Left cardiac atrium (tissue), 4 donors: Measurements from ENCODE around the gene LRRC70. TPM values are rescaled to one million over a fixed set of nuclear protein-coding genes. Genes with fewer than 3 reads are reported as not detected.
"Not testable (repeated sequence)": the region's sequence is repeated elsewhere in the genome, so short reads cannot be mapped to it uniquely, and the experiment has no call there.

Source experiments
- ATAC-seq, 2 donors: fragments of 200-7000 bp; cut with Tn5 transposase; one replicate each; pipeline ENCODE4 v1.9.1; 2020; ENCODE audit warnings: mild to moderate bottlenecking in 2 of 2, moderate library complexity in 2 of 2
- DNase-seq: peaks from one replicate; pipeline ENCODE4 v3.0.0-alpha.2; 2020
- intact Hi-C, 2 donors: fragments of 100-400 bp; cut with DNase I; formaldehyde crosslinking; loops; one replicate each; pipeline versions ENCODE4 v1.14.1 to v1.15.1; 2022 to 2023
- total RNA-seq, 2 donors: library from RNA; stranded (reverse); fragmentation: NEBNext Ultra II Directional; extraction: Animal tissue kit (Norgen Biotek cat#: 25700); gene quantifications; one replicate each; pipeline ENCODE4 v1.2.1, GENCODE V29; 2021
- donor health status: DM: no; HTN: yes; CAD: no.
- donor health status: DM: no; HTN: yes; CAD: no; lungs with severe emphysema.
- donor health status: DM: yes; HTN: yes; CAD: no.
- donor health status: Dilated cardiomyopathy.

The LRRC70 gene
- total RNA-seq, 2 donors from 2014 or later = 2.0 to 2.2 TPM

DNA sequence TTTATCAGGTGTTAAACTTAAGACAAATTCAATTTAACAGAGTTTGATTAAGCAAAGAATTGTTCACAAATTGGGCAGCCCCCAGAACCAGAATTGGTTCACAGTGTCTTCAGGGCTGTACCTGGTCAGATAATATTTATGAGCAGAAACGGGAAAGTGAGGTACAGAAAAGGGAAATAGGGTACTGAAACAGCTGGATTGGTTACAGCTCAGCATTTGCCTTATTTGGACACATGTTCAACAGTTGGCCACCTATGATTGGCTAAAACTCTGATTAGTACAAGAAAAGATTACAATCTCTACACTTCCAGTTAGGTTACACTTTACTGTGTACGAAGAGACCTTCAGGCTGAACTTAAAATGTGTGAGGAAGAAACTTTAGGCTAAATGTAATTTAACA, 18.7 kb downstream of the LRRC70 start:
- intact Hi-C loops = no loop called here
- DNase-seq = no peak

DNA sequence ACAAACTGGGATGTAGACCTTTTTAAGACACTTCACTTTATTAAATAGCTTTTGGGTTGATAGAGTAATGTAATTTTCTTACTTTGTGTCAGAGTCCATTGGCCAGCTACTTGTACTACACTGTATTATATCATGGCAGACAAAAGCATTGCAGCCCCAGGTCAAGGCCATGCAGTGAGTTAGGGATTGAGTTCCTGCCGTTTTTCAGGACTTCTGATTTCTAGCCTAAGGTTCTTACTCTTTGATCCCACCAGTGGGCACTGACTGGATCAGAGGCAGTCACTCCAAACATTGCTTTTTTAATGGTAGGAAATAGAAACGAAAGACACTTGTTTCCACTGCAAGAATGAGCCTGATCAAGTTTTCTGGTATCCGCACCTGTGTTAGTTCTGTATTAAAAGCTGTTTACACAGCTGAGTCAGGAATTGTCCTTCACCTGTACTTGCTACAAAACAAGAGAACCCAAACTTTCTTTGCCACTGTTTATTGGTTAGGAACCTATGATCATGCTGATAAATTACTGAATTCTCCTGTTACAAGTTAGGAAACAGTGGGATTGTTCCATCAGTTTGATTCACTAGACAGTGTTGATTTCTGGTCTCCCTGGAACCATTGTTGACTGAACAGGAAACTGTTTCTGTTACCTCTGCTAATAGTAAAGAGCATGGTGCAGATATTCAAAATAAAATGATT, 22.1 kb downstream of the LRRC70 start:
- DNase-seq = no peak
- intact Hi-C loops = no loop called here
- ATAC-seq = no peak

More for the DNA sequence above, 18.7 kb downstream of the LRRC70 start:
- ATAC-seq = no peak

DNA sequence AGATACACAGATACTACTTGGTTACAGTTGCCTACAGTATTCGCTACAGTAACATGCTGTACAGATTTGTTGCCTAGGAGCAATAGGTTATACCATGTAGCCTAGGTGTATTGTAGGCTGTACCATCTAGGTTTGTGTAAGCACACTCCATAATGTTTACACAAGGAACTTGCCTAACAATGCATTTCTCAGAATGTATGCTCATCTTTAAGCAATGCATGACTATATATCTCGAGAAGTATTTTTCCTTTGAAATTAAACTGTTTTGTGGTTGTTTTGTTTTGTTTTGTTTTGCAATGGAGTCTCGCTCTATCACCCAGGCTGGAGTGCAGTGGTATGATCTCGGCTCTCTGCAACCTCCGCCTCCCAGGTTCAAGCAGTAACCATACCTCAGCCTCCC, 25.3 kb downstream of the LRRC70 start:
- ATAC-seq = no peak
- DNase-seq = no peak
- intact Hi-C loops = no loop called here

DNA sequence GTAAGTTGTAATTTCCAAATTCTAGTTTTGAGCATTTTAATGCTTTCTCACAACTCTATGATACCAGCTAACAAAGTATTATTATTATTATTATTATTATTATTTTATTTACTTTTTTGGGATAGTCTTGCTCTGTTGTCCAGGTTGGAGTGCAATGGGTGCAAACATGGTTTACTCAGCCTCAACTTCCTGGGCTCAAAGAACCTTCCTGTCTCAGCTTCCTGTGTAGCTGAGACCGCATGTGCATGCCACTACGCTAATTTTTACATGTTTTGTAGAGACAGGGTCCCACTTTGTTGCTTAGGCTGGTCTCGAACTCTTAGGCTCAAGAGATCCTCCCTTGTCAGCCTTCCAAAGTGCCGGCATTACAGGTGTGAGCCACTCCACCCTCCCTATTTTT, 27.0 kb downstream of the LRRC70 start:
- ATAC-seq (no peak), DNase-seq (no peak)
- intact Hi-C loops = no loop called here

DNA sequence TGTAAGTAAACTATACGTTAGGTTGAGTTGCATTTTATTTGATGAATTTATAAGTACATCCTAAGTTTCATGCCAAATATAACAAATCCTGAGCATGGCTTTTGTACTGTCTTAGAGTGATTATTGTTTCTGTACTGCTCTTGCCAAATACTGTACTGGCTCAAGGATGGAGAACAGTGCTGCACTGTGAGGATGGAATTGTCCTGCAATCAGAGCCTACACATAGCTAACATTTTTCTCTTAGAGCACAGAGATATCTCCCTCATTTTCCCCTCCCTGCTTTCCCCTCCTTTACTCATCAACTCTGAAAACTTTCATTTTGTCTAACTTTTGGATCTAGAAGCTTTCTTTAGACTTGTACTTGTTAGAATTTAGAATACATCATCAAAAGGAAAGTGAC, 28.3 kb downstream of the LRRC70 start:
- intact Hi-C loops = no loop called here
- ATAC-seq (peak; percentile 65 to 76), DNase-seq (no peak)

DNA sequence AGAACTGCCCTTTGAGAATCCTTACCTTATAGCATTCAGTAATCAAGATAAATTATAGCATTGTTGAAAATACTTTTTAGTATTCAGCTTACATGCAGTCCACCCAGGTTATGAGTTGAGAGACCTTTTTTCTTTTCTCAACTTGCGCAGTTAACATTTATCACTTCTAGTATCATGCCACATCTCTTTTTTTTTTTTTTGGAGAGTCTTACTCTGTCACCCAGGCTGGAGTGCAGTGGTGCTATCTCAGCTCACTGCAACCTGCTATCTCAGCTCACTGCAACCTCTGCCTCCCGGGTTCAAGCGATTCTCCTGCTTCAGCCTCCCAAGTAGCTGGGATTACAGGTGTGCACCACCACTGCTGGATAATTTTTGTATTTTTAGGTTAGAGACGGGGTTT, 29.0 kb downstream of the LRRC70 start:
- no peak for ATAC-seq

DNA sequence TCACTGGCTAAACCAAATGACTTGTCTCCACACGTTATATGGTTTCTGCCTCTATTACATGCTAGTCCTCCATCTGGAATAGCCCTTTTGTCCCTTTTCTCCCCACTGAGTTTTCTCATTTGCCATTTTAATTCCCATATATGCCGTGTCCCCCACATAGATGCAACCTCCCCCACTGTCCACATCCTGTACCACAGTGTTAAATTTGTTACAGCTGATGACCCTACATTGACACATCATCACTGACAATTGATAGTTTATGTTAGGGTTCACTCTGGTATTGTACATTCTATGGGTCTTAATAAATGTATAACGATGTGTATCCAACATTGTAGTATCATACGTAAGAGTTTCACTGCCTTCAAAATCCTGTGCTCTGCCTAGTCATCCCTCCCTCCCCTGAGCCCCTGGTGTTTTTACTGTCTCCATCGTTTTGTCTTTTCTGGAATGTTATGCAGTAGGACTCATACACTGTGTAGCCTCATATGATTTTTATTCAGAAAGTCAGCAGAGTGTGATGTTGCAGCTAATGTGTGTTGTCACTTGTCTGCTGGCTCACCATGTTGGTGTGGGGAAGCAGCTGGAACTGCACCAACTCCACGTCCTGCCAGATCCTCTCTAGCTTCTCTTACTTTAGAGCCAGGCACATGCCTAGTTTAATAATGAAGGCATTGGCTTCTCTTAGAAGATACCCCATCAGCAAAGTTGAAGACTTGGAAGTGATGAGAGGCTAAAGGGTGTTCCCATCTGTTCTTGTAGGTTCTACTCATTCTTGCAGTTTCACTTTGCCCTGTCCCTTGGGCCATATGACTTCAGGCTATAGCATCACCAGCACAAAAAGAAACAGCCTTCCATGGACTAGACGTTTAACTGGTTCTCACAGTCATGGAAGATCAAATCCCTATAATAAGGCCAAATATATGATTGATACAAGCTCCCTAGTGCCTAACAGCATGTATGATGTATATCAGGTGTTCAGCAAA, 30.2 kb downstream of the LRRC70 start:
- intact Hi-C loops = no loop called here
- DNase-seq (peak; percentile 25), ATAC-seq (peak; percentile 53 to 57)

More for the DNA sequence above, 29.0 kb downstream of the LRRC70 start:
- DNase-seq = no peak
- intact Hi-C loops = no loop called here

DNA sequence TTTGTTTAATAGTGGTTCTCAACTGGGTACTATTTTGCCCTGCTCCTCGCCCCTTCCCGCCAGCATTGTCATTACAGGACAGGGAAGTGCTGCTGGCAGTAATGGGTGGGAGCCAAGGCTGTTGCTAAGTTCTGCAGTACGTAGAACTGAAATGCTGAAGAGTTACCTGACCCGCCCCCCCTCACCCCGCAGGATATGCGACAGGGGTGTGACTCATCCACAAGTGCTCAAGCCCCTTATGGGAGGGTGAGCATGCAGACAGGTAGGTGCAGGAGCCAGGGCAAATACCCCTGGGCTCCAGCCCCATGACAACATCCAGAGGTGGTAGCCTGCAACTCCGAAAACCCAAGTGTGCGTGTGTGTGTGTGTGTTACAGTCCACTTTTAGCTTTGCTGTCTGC, 35.7 kb downstream of the LRRC70 start:
- intact Hi-C loops = no loop called here
- ATAC-seq (no peak), DNase-seq (no peak)

DNA sequence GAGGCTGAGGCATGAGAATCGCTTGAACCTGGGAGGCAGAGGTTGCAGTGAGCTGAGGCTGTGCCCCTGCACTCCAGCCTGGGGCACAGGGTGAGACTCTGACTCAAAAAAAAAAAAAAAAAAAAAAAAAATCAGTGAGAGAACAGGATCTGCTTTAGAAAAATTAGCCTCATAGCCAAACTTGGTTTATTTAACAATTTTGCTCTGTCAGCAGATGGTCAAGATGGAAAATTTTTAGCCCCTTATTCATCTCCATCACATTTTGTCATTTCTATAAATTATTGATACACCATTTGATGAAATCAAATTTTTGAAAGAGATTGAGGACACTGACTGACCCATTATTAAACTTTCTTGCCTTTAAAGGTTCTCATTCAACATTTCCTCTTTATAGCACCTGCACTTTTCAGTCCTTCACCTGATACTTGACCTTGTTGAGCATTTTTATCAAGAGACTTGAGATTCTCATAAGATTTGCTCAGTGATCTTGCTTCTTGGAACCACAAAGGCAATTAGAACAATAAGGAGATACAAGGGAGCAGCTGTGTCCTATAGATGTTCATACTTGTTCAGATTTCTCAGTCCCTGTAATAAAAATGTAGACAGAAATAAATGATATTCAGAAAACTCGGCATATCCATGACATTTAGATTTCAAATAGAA, 38.1 kb downstream of the LRRC70 start:
- intact Hi-C loops = no loop called here
- ATAC-seq = no peak
- DNase-seq = no peak

DNA sequence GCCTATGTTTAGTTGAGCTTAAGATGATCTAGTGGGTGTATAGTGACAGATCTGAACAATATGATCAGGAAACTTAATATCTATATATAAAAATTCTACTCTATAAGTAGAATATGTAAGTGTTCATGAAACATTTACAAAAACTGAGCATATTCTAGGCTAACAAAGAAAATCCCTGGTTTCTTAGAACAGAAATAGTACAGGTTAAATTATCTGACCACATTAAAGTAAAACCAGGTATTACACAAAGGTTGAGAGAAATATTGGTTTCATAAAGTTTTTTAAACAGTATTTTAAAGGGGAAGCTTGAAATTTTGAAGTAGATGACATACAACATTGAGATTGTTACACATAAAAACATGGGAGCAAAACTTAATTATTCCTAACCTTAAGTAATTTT, 39.3 kb downstream of the LRRC70 start:
- intact Hi-C loops = no loop called here
- ATAC-seq (no peak), DNase-seq (no peak)

DNA sequence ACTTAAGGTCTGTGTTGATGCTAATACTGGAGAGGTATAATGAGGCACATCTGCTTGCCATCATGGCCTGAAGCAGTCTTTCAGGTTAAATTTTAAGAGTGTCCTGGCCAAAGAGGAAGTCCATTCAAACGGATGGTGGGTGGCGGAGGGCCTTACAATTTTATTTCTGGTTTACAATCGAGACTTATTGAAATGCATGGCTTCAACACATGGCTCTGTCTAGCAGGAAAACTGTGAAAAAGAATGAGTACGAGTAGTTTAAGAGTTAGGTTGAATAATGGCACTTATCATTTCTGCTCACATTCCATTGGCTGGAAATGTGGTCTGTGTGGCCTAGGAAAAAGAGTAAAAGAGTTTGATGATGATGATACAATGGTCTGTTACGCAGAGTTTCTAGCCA, 42.1 kb downstream of the LRRC70 start:
- DNase-seq (no peak), ATAC-seq (no peak)
- intact Hi-C loops = no loop called here

DNA sequence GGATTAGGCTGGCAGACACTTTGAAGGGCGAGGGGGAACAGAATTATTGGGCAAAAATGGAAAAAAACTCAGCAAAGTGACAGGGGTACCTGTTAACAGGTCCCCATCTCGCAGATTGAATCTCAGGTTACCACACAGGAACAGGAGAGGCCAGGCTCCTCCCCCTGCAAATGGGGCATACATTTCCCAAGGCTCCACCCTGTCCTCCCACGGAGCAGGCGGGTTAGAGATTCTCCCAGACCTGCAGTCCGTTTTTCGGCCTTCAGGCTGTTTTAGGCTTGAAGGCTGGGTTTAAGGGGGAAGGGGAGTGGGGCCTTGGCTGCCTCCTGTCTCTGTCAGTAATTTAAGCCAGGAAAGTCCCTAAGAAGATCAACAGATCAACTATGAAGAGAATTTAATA, 42.7 kb downstream of the LRRC70 start:
- intact Hi-C loops = no loop called here
- DNase-seq = no peak
- ATAC-seq = no peak

DNA sequence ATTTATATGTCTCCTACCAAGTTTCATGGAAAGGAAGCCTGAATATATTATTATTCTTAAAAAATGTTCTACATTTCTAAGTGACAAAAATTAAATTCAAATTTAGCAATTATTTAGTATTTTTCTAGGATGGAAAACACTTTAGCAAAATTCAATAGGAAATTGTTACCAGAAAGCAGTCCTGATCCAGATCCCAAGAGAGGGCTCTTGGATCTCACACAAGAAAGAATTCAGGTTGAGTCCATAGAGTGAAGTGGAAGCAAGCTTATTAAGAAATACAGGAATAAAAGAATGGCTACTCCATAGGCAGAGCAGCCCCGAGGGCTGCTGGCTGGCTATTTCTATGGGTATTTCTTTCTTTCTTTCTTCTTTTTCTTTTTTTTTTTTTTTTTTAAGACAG, 44.7 kb downstream of the LRRC70 start:
- ATAC-seq = no peak
- intact Hi-C loops = no loop called here
- DNase-seq = no peak

DNA sequence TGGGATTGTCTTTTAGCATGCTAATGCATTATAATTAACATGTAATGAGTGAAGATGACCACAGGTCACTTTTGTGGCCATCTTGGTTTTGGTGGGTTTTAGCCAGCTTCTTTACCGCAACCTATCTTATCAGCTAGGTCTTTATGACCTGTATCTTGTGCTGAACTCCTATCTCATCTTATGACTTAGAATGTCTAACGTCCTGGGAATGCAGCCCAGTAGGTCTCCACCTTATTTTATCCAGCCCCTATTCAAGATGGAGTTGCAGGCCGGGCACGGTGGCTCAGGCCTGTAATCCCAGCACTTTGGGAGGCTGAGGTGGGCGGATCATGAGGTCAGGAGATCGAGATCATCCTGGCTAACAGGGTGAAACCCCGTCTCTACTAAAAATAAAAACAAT, 45.8 kb downstream of the LRRC70 start:
- intact Hi-C loops, ATAC-seq, DNase-seq: not testable (repeated sequence)

DNA sequence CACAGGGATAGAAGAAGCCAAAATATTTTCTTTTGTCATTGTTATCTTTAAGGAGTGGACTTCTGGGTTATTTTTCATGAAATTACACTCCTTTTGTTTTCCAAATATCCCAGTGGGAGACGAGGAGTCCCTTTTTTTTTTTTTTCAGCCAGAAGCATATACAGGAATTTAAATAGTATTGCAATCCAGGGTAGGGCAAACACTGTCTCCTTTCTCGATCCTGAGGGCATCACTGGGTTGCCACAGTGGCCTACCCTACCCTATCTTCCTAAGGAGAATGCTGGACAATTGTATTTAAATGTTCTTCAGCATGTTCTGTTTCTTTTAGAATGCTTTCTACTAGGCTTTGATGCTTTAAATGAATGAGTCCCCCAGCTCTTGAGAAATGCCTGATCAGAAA, 47.9 kb downstream of the LRRC70 start:
- ATAC-seq = no peak
- no peak for DNase-seq
- intact Hi-C loops = no loop called here

DNA sequence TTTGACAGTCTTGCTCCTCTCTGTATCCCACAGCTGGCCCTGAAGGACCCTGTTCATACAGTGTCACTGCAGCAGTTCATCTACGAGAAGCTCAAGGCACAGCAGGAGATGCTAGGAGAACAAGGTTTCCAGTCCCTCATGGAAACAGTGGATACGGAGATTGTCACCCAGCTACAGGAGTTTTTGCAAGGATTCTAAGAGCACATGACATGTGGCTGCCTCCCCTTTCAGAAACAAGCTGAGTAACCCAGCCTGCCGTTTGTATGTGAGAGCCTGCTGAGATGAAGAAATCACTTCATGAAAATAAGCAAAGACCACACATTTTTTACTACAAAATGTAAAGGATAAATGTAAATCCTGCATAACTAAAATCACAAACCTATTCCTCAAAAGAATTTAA, 48.5 kb downstream of the LRRC70 start:
- ATAC-seq = no peak
- DNase-seq = no peak
- intact Hi-C loops = no loop called here

DNA sequence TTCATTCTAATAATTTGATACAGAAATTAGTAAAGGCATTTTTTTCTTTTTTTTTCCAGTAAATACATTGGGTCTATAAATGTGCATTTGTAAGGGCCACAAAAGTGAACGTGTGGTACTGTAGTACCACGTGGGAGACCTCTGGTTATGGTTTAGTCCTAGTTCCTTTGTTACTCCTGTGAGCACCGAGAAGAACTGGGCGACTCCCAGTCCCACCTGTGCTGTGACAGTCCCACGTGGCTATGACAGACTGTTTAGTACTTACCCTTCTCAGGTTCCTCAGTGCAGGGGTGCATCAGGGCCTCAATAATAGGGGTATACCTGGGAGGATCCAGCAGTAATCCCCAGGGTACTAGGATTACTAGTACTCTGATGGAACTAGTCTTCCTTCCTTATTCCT, 49.3 kb downstream of the LRRC70 start:
- DNase-seq (no peak), ATAC-seq (no peak)
- intact Hi-C loops = no loop called here
